T-helper 2 cell treated with Interferon-gamma antibody and Interleukin-4, amounts not matched to agents 100 ng/mL and 5 ng/mL, for 36 hours (primary cell): Measurements from ENCODE around the gene ERC1. TPM values are rescaled to one million over a fixed set of nuclear protein-coding genes. Genes with fewer than 3 reads are reported as not detected.
"Not testable (repeated sequence)": the region's sequence is repeated elsewhere in the genome, so short reads cannot be mapped to it uniquely, and the experiment has no call there.

Source experiments
- intact Hi-C: fragments of 100-400 bp; cut with micrococcal nuclease; formaldehyde crosslinking; loops from one replicate; pipeline ENCODE4 v1.15.1; 2023
- total RNA-seq: library from RNA; stranded (reverse); gene quantifications from 2 replicates; pipeline ENCODE4 v1.2.3, GENCODE V29; 2022

Gene ERC1
- total RNA-seq, 1 donor from 2014 or later, result 51.5 TPM

DNA sequence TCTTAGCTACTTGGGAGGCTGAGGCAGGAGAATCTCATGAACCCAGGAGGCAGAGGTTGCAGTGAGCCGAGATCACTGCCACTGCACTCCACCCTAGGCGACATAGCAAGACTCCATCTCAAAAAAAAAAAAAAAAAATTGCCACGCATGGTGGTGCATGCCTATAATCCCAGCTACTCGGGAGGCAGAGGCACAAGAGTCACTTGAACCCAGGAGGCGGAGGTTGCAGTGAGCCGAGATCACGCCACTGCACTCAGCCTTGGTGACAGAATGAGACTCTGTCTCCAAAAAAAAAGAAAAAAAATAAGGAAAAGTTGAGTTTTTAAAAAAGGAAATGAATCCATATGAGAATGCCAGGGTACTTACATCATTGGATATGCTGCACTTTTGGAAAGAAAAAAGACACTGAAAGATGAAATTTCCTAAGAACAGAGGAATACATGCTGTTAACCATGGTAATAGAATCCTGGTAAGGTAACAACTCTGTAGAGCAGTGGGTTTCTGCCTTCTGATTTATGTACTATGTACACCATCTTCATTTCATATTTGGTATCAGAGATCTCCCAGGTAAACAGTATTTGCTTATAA is 222.7 kb downstream of the ERC1 start:
- intact Hi-C loops, result no loop called here

DNA sequence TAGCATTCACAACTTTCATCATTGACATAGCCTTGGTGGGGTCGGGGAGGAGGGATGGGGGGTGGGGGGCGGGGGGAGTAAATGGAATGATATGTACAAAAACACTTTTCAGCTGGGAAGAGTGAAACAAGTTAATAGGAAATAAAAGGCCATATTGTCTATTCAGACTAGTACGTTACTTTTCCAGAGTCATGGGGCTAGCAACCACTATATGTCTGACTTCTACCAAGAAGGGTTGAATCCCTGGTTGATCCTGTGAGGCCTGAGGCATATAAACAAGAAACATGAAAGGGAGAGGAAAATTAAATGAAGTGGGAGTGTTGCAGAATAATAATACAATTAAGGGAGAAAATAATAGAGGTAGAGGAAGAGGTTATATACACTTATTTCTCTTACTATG is 225.5 kb downstream of the ERC1 start:
- intact Hi-C loops, result no loop called here

DNA sequence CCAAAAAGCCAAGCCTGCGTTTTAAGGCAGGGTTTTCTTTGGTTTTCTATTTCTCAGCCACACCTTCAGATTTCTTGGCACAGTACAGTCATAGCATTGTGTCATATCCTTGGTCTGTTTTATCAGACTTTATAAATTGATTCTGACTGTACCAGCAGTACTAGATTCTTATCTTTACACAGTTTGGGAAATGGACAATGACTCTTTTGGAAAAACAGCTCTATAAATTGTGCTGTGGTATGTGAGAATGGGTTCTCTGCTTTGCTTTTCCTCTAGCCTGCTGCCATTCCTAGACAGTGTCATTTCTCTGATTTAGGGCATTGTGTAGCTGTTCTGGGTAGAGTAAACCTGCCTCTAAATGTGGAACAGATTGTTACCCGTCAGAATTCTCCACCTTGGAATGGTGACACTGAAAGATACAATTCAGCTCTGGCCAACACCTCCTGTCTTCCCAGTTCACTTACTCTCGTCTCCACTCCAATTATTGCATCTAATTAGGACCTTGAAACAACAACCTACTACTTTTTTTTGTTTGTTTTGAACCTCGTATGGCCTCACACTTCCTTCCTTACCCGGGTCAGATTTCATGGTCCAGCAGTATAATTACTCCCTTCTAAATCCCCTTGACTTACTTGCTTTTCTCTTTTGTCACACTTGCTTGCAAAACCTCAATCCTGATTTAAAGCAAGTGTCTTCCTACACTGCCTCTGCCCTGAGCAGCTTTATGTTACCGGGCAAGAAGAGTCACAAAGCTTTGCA is 226.3 kb downstream of the ERC1 start:
- intact Hi-C loops, result no loop called here

DNA sequence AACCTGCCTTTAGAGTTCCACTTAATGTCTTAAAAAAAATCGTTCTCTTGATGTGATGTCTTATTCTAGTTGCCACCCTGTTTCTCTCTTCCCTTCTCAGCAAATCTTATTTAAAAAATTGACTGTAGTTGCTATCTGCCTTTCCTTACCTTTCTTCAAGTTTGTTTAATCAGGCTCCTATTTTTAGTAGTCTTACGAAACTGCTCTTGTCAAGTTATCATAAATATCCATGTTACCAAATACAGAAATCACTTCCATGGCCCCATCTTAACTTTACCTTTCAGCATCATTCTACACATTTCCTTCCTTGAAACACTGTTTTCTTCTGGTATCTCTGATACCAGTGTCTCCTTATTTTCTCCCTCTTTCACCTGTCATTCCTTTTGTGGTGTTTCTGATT is 227.3 kb downstream of the ERC1 start:
- intact Hi-C loops, result no loop called here

DNA sequence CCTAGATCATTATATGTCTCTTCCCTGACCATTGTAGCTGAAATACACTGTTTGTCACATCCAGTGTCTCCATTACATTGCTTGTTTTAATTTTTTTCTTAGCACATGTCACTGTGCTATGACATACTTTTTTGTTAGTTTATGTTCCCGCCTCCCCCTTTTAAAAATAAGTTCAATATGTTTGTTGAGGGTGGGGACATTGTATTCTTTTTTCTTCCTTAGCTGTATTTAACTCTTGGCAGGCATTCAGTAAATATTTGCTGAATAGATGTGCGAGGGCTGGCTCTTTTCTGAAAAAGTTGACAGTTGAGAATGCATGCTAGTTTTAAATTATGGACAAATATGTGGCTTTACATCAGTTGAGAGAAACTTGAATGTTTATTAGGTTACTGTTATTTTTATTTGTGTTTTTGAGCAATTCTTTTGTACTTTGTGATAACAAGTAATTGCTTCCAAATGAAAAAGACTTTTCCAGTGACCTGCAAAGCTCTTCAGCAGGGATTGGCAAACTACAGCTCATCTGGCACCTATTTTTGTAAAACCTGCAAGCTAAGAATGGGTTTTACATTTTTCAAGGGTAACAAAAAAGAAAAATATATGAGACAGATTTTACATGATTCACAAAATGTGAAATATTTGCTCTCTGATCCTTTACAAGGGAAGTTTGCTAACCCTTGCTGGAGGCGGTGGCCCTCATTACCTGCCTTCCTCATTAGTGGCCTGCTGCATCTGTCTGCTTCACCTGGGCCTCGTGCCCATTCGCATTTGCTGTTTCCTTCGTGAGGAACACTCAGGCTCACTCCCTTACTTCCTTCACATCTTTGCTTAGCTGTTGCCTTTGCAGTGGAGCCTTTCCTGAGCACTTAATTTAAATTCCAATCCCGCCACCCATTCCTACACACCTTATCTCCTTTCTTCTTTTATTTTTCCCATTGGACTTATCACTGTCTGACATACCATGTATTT is 229.4 kb downstream of the ERC1 start:
- intact Hi-C loops, result no loop called here

GRCh38 chr12:1222858-1223639 is 232.0 kb downstream of the ERC1 start:
- intact Hi-C loops, result no loop called here

- intact Hi-C loops, result no loop called here
These were observed 235.9 kb downstream of the ERC1 start for GRCh38 chr12:1226951-1227350.

- intact Hi-C loops, result no loop called here
These were observed 243.1 kb downstream of the ERC1 start for GRCh38 chr12:1234073-1234472.

DNA sequence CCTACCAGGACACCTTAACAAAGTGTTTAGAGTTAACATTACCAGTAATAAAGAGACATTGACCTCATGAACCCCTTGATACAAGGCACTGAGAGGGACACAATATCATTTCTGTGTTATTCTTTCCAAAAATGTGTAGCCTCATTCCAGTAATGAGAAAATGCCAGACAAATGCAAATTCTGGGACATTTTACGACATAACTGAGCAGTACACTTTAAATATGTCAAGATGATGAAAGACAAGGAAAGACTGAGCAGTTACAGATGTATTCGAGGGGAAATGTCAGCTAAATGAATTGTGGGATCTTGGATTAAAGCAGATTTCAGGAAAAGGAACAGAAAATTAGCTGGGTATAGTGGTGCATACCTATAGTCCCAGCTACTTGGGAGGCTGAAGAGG is 255.6 kb downstream of the ERC1 start:
- intact Hi-C loops, result no loop called here

GRCh38 chr12:1250641-1251040 is 259.6 kb downstream of the ERC1 start:
- intact Hi-C loops, result no loop called here

- intact Hi-C loops, result no loop called here
These were observed 261.7 kb downstream of the ERC1 start for GRCh38 chr12:1252758-1253157.

DNA sequence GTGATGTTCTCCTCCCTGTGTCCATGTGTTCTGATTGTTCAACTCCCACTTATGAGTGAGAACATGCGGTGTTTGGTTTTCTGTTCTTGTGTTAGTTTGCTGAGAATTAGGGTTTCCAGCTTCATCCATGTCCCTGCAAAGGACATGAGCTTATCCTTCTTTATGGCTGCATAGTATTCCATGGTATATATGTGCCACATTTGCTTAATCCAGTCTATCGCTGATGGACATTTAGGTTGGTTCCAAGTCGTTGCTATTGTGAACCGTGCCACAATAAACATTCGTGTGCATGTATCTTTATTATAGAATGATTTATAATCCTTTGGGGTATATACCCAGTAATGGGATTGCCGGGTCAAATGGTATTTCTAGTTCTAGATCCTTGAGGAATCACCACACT is 264.1 kb downstream of the ERC1 start:
- intact Hi-C loops, result not testable (repeated sequence)

GRCh38 chr12:1255854-1256253 is 264.8 kb downstream of the ERC1 start:
- intact Hi-C loops, result not testable (repeated sequence)

- intact Hi-C loops, result no loop called here
These were observed 265.3 kb downstream of the ERC1 start for GRCh38 chr12:1256285-1256684.

- intact Hi-C loops, result no loop called here
These were observed 266.0 kb downstream of the ERC1 start for GRCh38 chr12:1256991-1257390.

DNA sequence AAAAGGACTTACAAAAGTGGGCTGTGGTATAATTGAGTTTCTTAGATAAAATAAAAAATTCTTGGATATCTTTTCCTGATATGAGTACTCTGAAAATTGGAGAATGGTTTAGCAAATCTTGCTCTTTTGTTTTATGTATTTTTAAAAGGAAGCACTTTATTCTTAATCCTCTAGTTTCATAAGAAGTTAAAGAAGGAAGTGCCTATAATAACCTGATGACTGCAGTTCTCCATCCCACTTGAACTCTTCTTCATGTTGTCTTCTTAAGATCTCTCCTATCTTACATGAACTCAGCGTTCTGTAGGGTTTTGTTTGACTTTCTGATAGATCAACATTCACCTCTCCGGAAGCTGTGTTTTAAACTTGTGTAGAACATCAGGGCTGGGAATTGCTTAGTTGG is 271.0 kb downstream of the ERC1 start:
- intact Hi-C loops, result no loop called here

GRCh38 chr12:1267243-1267642 is 276.2 kb downstream of the ERC1 start:
- intact Hi-C loops, result no loop called here

DNA sequence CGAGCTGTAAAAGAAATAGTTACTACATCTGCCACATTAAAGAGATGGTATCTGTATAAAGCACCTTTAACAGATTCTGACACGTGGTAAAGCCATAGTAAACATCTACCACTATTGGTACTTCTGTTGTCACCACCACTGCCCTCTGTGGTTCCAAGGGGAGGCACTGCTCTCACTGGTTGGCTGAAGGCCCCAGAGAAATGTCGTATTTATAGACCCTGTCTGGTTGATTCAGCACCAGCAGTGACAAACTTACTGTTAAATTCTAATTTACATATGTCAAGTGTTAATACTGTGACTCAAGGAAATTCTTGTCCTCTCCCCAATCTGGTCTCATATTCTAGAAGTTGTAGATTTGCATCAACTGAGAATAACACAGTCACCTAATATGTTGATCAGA is 281.1 kb downstream of the ERC1 start:
- intact Hi-C loops, result no loop called here

DNA sequence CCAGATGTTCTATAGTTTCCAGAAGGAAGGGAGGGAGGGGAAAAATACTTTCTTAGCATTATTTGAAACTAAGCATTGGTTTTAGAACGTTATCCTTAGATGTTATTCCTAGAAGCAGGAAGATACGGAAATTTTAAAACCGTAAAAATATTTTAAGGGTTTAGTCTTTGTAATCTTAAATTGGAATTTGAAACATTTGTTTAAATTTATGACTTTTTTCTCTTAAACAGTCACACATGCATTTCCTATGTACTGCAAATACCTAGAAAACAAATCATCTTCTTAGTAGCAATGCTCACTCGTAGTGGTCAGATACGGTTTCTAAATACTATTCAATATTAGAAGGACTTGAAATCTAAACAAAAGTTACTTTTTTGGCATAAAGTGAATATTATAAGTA is 282.0 kb downstream of the ERC1 start:
- intact Hi-C loops, result no loop called here

- intact Hi-C loops, result no loop called here
These were observed 286.9 kb downstream of the ERC1 start for GRCh38 chr12:1277905-1278304.

DNA sequence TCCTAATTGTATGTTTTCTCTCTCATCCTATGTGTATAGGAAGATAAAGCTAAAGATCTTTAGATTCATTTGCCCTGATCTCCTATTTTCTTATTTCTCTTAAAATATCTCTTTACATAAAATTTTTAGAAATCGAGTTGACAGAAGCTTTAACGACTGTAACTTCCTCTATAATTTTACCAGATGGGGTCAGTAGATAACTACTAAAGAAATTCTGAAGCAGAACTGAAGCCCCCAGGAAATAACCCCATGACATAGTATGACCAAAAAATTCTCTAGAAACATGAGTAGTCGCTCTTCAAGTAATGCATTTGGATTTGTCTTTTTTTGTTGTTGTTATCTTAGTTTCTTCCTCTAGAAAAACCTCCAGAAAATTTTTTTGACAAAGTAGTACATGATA is 288.0 kb downstream of the ERC1 start:
- intact Hi-C loops, result no loop called here
